ENCODE data around the gene DDX43.
"Not testable (repeated sequence)": the region's sequence is repeated elsewhere in the genome, so short reads cannot be mapped to it uniquely, and the experiment has no call there.

The DDX43 gene

DNA sequence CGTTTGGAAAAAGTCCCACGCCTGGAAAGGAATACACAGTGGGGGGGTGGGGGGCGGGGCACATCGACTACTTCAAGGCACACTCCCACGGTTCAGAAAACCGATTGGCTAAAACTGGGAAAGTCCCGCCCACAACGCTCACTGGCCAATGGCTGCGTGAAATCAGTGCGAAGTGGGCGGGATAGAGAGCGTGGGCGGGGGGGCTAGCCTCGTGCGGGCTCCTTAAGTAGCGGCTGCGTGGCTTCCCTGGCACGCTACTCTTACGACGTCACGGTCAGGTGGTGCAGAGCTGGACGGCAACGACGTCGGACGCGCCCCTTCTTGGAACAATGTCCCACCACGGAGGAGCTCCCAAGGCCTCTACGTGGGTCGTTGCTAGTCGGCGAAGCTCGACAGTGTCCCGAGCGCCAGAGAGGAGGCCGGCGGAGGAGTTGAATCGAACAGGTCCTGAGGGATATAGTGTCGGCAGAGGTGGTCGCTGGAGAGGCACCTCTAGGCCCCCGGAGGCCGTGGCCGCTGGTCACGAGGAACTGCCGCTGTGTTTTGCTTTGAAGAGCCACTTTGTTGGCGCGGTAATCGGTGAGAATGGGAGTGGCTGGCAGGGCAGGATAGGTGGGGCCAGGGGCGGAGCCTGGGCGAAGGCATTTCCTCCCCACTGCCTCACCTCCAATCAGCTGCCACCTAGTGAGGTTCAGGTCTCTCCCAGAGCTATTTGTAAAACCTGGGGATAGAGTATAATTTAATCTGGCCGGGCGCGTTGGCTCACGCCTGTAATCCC lies at the start of gene DDX43:
TSS of gene DDX43 (plus strand) at position 252 of the 778 bp plus-strand sequence. CDS start at position 330, 78 bp downstream.
- peak in 1 of 2 donors; percentile 8 for DNase-seq (ENCODE audit: extremely low read depth in 1 of 2, low read depth in 1 of 2)

DNA sequence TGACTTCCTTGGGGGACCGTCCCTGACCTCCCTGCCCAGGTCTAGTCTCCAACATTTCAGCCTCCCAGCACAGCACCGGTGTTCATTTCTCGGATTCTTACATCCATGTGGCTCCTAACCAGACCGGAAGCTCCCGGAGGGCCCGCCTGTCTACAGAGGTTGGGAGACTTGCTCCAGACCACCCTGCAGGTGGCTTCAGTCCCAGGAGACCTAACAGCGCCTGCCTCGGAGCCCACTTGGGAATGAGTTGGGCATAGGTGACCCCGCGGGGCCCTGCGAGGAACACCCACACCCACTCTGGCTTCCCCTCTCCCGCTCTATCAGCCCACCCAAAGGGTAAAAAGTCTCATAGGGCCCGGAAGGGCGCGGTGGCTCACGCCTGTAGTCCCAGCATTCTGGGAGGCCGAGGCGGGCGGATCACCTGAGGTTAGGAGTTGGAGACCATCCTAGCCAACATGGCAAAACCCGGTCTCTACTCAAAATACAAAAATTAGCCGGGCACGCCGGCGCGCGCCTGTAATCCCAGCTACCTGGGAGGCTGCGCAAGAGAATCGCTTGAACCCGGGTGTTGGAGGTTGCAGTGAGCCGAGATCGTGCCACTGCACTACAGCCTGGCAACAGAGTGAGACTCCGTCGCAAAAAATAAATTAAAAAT lies 46.0 kb upstream of the DDX43 start:
- no peak for DNase-seq (ENCODE audit: extremely low read depth in 1 of 2, low read depth in 1 of 2)

DNA sequence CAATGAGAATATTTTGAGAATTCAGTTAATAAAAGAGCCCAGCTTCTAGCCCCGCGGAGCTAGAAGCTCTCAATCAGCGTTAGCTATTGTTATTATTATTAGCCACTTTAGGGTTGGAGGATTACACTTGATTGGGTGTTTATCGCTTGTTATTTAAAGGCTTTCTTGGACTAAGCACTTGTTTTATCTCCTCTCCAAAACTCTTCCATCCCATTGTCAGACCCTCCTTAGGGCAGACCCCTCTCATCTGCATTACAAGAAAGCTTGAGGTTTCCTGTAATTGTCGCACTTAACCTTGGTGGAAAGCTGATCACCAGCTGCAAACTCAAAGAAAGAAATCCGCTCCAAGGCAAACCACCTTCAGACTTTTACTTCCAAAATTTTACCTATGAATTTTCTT lies 45.3 kb upstream of the DDX43 start:
- DNase-seq (ENCODE audit: extremely low read depth in 1 of 2, low read depth in 1 of 2) = no peak

DNA sequence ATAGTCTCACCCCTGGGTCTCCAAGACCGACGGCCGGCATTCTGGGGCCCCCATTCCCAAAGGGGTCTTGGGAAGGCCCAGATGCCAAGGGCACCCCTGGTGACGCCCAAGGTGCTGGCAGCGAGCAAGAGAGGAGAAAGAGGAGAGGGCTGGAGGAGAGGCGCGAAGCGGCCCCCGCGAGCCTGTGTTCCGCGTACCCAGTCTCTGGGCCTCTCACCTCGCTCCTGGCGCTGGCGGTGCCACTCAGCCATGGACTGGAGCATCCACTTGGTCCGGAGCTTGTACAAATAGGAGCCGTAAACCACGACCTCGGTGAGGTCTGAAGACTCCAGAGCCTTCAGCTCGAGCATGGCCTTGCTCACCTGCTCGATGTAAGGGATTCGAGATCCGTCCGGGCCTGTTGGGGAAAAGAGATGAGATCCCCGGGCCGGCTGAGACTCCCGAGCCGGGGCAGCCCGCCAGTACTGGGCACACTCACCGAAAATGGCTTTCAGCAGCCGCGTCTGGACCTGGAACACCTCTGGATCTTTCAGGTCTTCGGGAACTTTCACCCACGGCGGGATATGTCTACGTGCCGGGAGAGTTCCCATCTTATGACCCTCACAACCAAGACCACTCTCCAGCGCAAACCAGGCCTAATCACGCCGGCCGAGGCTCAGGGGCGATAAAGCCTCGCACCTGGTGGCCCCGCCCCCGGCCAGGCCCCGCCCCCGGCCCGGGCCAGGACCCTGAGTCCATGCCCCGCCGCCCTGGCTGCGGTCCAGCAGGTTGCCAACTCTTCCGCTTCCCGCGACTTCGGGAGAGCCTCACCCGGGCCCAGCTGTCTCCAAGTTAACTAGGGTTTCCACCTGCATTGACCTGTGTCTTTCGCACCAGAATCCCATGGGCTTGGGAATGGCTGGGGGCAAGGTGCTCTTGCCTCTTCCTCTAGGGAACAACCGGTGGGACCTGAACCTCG lies 40.7 kb upstream of the DDX43 start, which contains the start of gene DPPA5:
TSS of gene DPPA5 (minus strand) at position 641 of the 958 bp plus-strand sequence. CDS start at position 590, 51 bp downstream.
- no peak for DNase-seq (ENCODE audit: extremely low read depth in 1 of 2, low read depth in 1 of 2)

DNA sequence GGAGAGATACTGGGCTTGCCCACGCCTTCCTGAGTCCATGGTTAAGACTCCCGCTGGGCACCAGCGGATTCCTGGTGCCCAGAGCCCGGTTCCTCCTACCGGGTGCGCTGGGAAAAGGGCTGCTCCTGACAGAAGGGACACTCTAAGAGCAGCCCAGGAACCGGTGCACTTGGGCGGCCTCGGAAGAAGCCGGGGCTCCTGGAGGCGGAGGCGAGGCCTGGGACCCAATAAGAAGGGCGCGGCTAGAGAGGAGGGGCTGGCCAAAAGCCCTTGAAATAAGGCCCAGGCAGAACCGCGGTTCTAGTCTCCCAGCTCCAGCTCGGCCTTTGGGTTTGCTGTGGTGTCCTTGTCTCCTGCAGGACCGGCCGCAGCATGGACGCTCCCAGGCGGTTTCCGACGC lies 32.3 kb upstream of the DDX43 start, which contains the start of gene KHDC3L:
TSS of gene KHDC3L (plus strand) at position 301 of the 400 bp plus-strand sequence. CDS start at position 373, 72 bp downstream.
- DNase-seq (ENCODE audit: extremely low read depth in 1 of 2, low read depth in 1 of 2) = no peak

DNA sequence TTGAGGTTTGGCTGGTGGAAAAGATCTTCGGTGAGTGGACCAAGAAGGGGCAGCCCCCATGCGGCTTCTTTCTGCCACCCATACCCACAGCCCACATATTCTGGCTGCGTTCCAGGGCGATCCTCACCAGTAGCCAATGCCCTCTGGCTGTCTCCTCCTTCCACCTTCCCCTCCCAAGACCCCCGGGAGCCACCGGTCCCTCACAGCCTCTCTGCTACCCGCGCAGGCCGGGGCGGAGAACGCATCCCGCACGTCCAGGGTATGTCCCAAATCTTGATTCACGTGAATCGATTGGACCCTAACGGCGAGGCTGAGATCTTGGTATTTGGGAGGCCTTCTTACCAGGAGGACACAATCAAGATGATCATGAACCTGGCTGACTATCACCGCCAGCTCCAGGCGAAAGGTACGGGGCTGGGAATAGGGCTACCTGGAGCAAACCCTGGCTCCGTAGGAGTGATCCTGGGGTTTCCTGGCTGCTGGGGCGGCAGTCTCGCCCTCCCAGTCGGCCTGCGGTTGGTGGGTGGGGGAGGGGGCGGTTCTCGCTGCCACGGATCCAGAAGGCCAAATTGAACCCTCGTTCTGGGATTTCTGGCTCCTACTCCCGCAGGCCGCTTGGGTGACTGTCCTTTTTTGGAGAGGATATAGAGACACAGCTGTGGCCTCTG lies 31.6 kb upstream of the DDX43 start:
- no peak for DNase-seq (ENCODE audit: extremely low read depth in 1 of 2, low read depth in 1 of 2)

DNA sequence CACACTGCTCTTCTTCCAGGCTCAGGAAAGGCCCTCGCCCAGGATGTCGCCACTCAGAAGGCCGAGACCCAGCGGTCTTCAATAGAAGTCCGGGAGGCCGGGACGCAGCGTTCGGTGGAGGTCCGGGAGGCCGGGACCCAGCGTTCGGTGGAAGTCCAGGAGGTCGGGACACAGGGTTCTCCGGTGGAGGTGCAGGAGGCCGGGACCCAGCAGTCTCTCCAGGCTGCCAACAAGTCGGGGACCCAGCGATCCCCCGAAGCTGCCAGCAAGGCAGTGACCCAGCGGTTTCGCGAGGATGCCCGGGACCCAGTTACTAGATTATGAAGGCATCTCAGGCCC lies 31.1 kb upstream of the DDX43 start:
- no peak for DNase-seq (ENCODE audit: extremely low read depth in 1 of 2, low read depth in 1 of 2)

DNA sequence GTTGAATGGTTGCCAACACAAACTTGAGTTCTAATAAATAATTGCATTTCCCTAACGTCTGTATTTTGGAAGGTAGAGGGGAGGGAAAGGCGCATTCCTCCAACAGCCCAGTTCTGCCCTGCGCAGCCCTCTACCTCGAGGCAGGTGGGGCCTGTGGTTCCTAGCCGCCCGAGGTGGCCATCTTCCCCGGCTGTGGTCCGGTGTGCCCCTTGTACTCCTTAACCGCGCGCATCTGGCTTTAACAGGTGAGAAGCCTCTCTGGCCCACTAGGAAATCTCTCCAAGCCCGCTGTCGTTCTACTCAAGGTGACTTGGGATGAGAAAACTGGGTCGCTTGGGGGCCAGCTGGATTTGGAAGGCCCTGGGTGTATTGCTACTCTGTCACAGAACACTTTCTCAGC lies 30.5 kb upstream of the DDX43 start:
- no peak for DNase-seq (ENCODE audit: extremely low read depth in 1 of 2, low read depth in 1 of 2)

DNA sequence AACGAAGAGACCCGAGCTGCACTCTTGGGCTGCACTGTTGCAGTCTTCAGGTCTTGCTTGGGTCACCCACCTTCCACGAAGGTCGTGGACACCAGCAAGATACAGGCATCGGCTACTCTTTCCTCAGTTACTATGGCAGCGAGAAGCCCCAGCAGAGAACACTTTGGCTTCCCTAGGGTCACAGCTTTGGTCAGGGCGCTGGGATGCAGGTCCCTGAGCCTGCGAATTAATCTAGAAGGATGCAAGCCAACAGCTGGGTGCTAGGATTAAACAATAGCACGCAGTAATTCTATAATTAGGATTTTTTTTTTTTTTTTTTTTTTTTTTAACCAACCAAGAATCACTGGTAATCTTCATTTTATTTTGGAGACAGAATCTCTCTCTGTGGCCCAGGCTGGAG lies 30.1 kb upstream of the DDX43 start:
- DNase-seq (ENCODE audit: extremely low read depth in 1 of 2, low read depth in 1 of 2) = no peak

DNA sequence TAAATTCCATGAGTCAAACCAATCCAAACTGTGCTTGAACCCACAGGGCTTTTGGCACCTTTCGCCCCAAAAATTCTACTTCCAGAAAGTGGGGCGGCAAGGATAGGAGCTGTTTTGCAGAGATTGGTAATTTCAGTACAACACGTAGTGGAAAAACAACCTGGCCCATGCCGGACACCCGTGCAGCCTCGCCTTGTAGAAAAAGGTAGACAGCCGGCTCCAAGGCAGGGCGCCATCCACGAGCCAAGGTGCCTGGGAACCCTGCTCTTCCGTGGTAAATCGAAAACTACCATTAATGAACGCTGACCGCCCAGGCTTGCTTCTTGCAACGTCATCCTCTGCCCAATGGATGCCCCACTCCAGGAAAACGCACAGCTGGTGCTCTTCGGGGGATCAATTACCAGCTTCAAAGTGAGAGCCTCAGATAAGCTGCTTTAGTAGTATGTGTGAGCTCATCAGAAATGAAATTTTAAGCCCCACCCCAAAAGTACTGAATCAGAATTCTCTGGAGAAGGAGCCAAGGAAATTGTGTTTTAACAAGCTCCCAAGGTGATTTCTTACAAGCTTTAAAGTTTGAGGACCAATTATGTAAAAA lies 26.8 kb upstream of the DDX43 start:
- no peak for DNase-seq (ENCODE audit: extremely low read depth in 1 of 2, low read depth in 1 of 2)

DNA sequence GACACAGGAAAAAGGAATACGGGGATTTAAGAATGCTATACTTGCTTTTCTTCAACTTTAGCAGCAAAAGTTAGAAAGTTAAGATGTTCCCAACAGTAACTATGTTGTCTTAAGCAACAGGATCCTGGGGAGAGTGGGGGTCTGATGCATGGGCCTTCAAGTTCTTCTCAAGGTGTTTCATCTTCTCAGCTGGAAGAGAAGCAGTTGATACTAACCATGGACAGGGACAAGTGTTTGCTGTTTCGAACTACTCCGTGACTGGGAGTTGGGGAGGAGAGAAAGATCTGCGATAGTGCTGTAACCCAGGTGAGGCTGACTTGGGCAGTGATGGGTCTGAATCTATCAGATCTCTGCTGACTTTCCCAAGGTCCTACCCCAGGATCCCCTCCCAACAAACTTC lies 26.0 kb upstream of the DDX43 start:
- DNase-seq (ENCODE audit: extremely low read depth in 1 of 2, low read depth in 1 of 2) = no peak

DNA sequence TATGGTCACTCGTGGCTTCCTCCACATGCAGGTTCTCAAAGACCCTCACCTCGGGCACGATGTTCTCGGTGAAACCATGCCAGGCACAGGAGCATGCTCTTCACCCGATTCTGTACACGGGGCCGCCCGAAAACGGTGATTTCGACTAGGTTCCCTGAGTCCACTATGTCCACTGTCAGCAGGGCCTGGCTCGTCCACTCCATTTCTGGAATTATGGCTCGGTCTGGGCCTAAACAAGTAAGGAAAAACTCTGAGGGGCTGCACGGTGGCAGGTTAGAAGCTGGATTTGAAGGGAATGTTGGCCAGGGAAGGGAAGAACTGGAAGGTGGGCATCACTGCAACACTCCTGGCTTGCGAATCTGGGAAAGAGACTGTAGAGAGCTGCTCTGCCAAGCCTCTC lies 25.5 kb upstream of the DDX43 start:
- DNase-seq (ENCODE audit: extremely low read depth in 1 of 2, low read depth in 1 of 2) = no peak

DNA sequence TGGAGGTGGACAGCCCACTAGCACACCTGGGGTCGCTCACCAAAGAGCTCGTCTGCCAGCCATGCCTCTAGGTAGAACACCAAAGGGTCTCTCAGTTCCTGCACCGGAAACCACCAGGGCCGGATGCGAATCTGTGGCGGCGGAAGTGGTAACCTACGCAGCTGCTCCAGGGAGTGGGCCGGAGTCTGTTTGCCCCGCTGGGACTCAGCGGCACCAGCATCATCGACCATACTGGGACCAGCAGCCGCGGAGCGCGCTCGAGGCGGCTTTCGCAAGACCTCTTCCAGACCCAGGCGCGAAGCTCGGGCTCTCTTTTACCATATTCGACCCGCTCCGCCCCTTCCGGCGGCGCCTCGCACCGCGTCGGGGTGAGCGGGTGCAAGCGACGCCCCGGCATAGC lies 25.1 kb upstream of the DDX43 start, which contains the start of gene OOEP:
TSS of gene OOEP (minus strand) at position 335 of the 400 bp plus-strand sequence. CDS start at position 230, 105 bp downstream.
- no peak for DNase-seq (ENCODE audit: extremely low read depth in 1 of 2, low read depth in 1 of 2)

DNA sequence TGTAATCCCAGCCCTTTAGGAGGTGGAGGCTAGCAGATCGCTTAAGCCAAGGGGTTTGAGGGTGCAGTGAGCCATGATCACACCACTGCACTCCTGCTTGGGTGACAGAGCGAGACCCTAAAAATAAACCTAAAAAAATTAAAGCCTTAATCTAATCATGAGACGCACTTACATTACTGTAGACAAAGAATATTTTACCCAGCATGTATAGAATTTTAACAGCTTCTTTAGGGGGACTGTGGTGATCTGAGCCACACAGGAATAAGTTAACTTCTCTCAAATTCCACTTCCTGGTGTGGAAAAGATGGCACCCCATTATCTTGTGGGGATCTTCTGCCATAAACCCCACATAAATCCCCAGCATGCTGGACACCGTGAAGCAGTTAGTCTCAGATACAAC lies 22.6 kb upstream of the DDX43 start:
- no peak for DNase-seq (ENCODE audit: extremely low read depth in 1 of 2, low read depth in 1 of 2)

DNA sequence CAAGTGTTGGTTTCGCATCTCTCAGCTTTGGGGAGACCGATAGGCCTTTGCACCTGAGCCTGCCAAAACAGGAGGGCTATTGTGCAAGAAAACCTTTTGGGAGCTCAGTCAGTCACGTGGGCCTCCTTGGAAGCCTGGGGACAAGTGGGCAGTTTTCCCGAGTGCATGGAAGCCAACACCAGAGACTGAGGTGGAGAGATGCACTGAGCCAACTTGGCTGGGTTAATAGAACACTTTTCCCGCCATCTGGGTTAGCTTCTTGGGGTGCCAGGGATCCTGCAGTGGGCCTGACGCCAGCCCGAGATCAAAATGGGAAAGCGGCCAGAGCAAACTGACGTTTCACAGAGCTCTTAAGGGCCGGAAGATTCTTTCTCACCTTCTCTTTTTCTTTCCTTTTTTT lies 22.1 kb upstream of the DDX43 start:
- no peak for DNase-seq (ENCODE audit: extremely low read depth in 1 of 2, low read depth in 1 of 2)

DNA sequence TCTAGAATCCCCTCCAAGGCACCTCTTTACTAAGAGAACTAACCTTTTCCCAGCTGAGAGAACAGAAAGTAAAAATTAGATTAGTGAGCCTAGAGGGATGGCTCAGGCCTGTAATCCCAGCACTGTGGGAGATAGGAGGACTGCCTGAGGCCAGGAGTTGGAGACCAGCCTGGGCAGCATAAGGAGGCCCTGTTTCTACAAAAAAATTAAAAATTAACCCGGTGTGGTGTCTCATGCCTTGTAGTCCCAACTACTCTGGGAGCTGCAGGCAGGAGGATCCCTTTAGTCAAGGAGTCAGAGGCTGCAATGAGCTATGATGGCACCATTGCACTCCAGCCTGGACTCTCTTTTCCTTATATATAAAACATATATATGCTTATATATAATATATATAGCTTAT lies 19.4 kb upstream of the DDX43 start:
- DNase-seq (ENCODE audit: extremely low read depth in 1 of 2, low read depth in 1 of 2) = no peak

DNA sequence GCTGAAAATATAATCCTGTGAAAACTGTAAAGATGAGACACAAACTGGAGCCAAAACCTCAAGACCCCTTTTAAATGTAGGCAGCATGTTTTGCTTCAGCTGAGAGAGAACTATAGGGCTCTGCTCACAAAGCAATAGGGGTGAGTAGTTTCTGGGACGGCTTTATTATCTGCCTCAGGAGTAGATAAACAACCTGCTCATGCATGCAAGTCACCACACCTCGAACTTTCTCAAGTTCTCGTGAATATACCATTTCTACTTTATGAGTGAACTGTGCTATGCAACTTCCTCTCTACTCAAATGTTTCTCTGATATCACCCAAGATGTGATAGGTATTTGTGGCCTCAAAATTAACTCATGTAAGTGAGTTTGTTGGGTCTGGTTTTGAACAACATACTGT lies 17.4 kb upstream of the DDX43 start:
- no peak for DNase-seq (ENCODE audit: extremely low read depth in 1 of 2, low read depth in 1 of 2)

DNA sequence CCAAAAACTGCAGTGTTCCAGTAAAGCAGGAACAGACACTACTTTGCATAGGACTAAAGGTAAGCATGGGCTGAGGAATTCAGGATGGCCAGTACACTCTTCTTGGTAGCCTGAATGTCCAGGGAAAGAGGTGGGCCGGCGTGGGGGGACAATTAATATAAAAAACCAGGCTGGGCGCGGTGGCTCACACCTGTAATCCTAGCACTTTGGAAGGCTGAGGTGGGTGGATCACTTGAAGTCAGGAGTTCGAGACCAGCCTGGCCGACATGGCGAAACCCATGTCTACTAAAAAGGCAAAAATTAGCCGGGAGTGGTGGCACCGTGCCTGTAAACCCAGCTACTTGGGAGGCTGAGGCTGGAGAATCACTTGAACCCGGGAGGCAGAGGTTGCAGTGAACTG lies 13.1 kb upstream of the DDX43 start:
- not testable (repeated sequence) for DNase-seq (ENCODE audit: extremely low read depth in 1 of 2, low read depth in 1 of 2)

DNA sequence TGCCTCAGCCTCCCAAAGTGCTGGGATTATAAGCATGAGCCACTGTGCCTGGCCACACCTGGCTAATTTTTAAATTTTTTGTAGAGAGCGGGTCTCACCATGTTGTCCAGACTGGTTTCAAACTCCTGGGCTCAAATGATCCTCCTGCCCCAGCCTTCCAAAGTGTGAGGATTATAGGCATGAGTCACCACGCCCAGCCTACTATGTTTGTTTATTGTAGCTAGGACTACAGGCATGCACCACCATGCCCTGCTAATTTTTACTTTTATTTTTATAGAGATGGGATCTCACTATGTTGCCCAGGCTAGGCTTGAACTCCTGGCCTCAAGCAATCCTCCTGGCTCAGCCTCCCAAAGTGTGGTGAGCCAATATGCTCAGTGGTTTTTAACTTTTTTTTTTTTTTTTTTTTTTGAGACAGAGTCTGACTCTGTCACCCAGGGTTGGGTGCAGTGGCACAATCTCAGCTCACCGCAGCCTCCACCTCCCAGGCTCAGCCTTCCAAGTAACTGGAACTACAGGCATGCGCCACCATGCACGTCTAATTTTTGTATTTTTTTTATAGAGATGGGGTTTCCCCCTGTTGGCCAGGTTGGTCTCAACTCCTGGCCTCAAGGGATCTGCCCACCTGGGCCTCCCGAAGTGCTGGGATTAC lies 12.0 kb upstream of the DDX43 start:
- DNase-seq (ENCODE audit: extremely low read depth in 1 of 2, low read depth in 1 of 2) = no peak

DNA sequence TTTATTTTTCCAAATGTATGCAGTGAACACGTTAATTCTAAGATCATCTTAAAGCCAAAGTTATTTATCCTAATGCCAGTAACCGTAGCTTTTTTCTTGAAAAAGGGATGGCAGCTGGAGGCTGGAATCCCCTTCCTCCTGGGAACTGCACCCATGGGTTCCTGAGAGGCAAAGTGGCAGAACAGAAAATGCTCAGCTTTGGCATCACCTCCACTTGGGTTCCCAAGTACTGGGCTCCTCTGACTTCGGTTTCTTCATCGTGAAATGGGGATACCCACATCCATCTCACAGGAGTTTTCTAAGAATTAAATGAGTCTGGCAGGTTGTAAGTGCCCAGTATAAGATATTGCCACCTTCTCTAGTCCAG lies 6.2 kb upstream of the DDX43 start:
- DNase-seq (ENCODE audit: extremely low read depth in 1 of 2, low read depth in 1 of 2) = no peak
